Astrocyte of the spinal cord (primary cell): Measurements from ENCODE around the gene CNTNAP5.

Experiments used
- DNase-seq: peaks from one replicate; pipeline ENCODE4 v3.0.0; 2011; ENCODE audit warnings: low read depth, low spot score
- H3K4me3 ChIP-seq: 2 replicates; pipeline ENCODE4 v1.5.1; 2011; ENCODE audit warnings: low read depth, mild to moderate bottlenecking, low read length, moderate library complexity
- CTCF ChIP-seq: IDR thresholded peaks from 2 replicates; pipeline ENCODE4 v1.5.1; 2012; ENCODE audit warnings: low read depth, mild to moderate bottlenecking, low read length, inconsistent platforms
- in situ Hi-C: cut with HindIII; loops from 2 replicates; pipeline ENCODE4 v1.10.0; 2017; ENCODE audit warnings: low sequenced_read_pairs

The CNTNAP5 gene

GRCh38 chr2:124584615-124585014 lies 559.5 kb downstream of the CNTNAP5 start:
- H3K4me3 ChIP-seq: no peak overlapping the region
- no peak for TF ChIP-seq CTCF
- in situ Hi-C loops: no loop called here
- DNase-seq: no peak

GRCh38 chr2:124585277-124585676 lies 560.2 kb downstream of the CNTNAP5 start:
- in situ Hi-C loops: no loop called here
- no peak for DNase-seq
- H3K4me3 ChIP-seq: no peak overlapping the region
- TF ChIP-seq CTCF: no peak

- in situ Hi-C loops: no loop called here
- TF ChIP-seq CTCF: no peak
- H3K4me3 ChIP-seq: no peak overlapping the region
- no peak for DNase-seq
These were observed 561.1 kb downstream of the CNTNAP5 start for GRCh38 chr2:124586210-124586609.

- no peak overlapping the region for H3K4me3 ChIP-seq
- DNase-seq: no peak
- TF ChIP-seq CTCF: no peak
- in situ Hi-C loops: no loop called here
These were observed 561.7 kb downstream of the CNTNAP5 start for GRCh38 chr2:124586835-124587234.

- no peak for DNase-seq
- in situ Hi-C loops: no loop called here
- H3K4me3 ChIP-seq: no peak overlapping the region
- TF ChIP-seq CTCF: no peak
These were observed 564.9 kb downstream of the CNTNAP5 start for GRCh38 chr2:124589971-124590370.

- no peak overlapping the region for H3K4me3 ChIP-seq
- DNase-seq: no peak
- TF ChIP-seq CTCF: no peak
- in situ Hi-C loops: no loop called here
These were observed 577.7 kb downstream of the CNTNAP5 start for GRCh38 chr2:124602759-124603158.

- H3K4me3 ChIP-seq: no peak overlapping the region
- TF ChIP-seq CTCF: no peak
- in situ Hi-C loops: no loop called here
- DNase-seq: no peak
These were observed 579.9 kb downstream of the CNTNAP5 start for GRCh38 chr2:124604940-124605339.
